SK-N-SH (cell line): Measurements from ENCODE around the gene HLA-DPB1. TPM values are rescaled to one million over a fixed set of nuclear protein-coding genes. Genes with fewer than 3 reads are reported as not detected.

Experiments used
- CTCF ChIA-PET: fragments of 300-600, 350-600 bp; formaldehyde crosslinking; extraction: SDS; loops from one replicate; lab custom pipeline; 2021; lab: Yijun Ruan, JAX
- POLR2A ChIA-PET: fragments of 350-600 bp; sonication (Branson Sonifier 250); formaldehyde crosslinking; extraction: SDS; loops from one replicate; lab custom pipeline; 2020; ENCODE audit warnings: antibody characterized with exemption, inconsistent platforms; lab: Yijun Ruan, JAX
- DNase-seq: peaks from one replicate; pipeline ENCODE4 v3.0.0; 2012
- H2AFZ ChIP-seq: fragments of 200-600 bp; sonication (generic); 2 replicates; pipeline ENCODE4 v1.8.1; 2016; ENCODE audit warnings: antibody characterized with exemption, mild to moderate bottlenecking, low read depth
- H3F3A ChIP-seq: fragments of 200-600 bp; sonication (generic); replicated peaks from 2 replicates; pipeline ENCODE3; 2016; ENCODE audit warnings: antibody characterized with exemption, mild to moderate bottlenecking; ENCODE audit not compliant: insufficient read depth
- H3K27ac ChIP-seq, 2 experiments: fragments of 200-500 bp in 1 of 2; fragments of 200-600 bp in 1 of 2; sonication (Bioruptor generic) in 1 of 2; sonication (generic), shearing (Covaris generic) in 1 of 2; 2 replicates each; pipeline versions ENCODE4 v1.5.1 to v1.6.1; 2014 to 2016; ENCODE audit warnings: low read depth in 2 of 2, inconsistent platforms in 1 of 2, low read length in 1 of 2, mild to moderate bottlenecking in 1 of 2, mixed read lengths in 1 of 2
- H3K27me3 ChIP-seq: fragments of 200-600 bp; sonication (generic), shearing (Covaris generic); 2 replicates; pipeline ENCODE4 v1.6.1; 2016; ENCODE audit warnings: mixed run types; ENCODE audit not compliant: insufficient read depth
- H3K36me3 ChIP-seq, 2 experiments: fragments of 200-500 bp in 1 of 2; fragments of 200-600 bp in 1 of 2; sonication (Bioruptor generic) in 1 of 2; sonication (generic) in 1 of 2; replicated peaks in 1 of 2; 2 replicates each; pipeline versions ENCODE3 to v1.5.1; 2014 to 2016; ENCODE audit warnings: low read length in 1 of 2, mild to moderate bottlenecking in 1 of 2; ENCODE audit not compliant: insufficient read depth in 2 of 2, control insufficient read depth in 1 of 2
- H3K4me1 ChIP-seq, 2 experiments: fragments of 200-500 bp in 1 of 2; fragments of 200-600 bp in 1 of 2; sonication (Bioruptor generic) in 1 of 2; sonication (generic), shearing (Covaris generic) in 1 of 2; 2 replicates each; pipeline versions ENCODE4 v1.5.1 to v1.6.1; 2014 to 2016; ENCODE audit warnings: low read depth in 1 of 2, low read length in 1 of 2, mixed run types in 1 of 2; ENCODE audit not compliant: insufficient read depth in 2 of 2, control insufficient read depth in 1 of 2
- H3K4me2 ChIP-seq: fragments of 200-600 bp; sonication (generic), shearing (Covaris generic); 2 replicates; pipeline ENCODE4 v1.6.1; 2017; ENCODE audit warnings: mixed run types
- H3K4me3 ChIP-seq, 2 experiments: fragments of 200-500 bp in 1 of 2; fragments of 200-600 bp in 1 of 2; sonication (Bioruptor generic) in 1 of 2; sonication (generic), shearing (Covaris generic) in 1 of 2; 2 replicates each; pipeline versions ENCODE4 v1.5.1 to v1.8.1; 2014 to 2016; ENCODE audit warnings: low read depth in 2 of 2, inconsistent platforms in 1 of 2, low read length in 1 of 2, mild to moderate bottlenecking in 1 of 2, mixed read lengths in 1 of 2, moderate library complexity in 1 of 2
- H3K79me2 ChIP-seq: fragments of 200-600 bp; sonication (generic); 2 replicates; pipeline ENCODE4 v1.8.1; 2017; ENCODE audit warnings: mild to moderate bottlenecking; ENCODE audit not compliant: insufficient read depth
- H3K9ac ChIP-seq: fragments of 200-600 bp; sonication (generic); 2 replicates; pipeline ENCODE4 v1.6.1; 2017; ENCODE audit warnings: mixed run types
- H3K9me2 ChIP-seq: fragments of 200-600 bp; sonication (generic); 2 replicates; pipeline ENCODE4 v1.6.1; 2017; ENCODE audit warnings: mixed run types
- H3K9me3 ChIP-seq: fragments of 200-600 bp; sonication (generic); 2 replicates; pipeline ENCODE4 v1.6.1; 2017; ENCODE audit warnings: mixed run types, mild to moderate bottlenecking, moderate library complexity
- H4K20me1 ChIP-seq: fragments of 200-600 bp; sonication (generic); 2 replicates; pipeline ENCODE4 v1.6.1; 2017; ENCODE audit warnings: mild to moderate bottlenecking, mixed run types; ENCODE audit not compliant: insufficient read depth
- ELF1 ChIP-seq: IDR thresholded peaks from 2 replicates; pipeline ENCODE4 v1.4.0; 2012
- EP300 ChIP-seq, 2 experiments: IDR thresholded peaks; 2 replicates each; pipeline versions ENCODE4 v1.4.0 to v1.6.1; 2012; ENCODE audit warnings: borderline replicate concordance in 1 of 2, low read depth in 1 of 2, low read length in 1 of 2
- EZH2phosphoT487 ChIP-seq: fragments of 200-600 bp; sonication (generic); IDR thresholded peaks from 2 replicates; pipeline ENCODE4 v1.6.1; 2017; ENCODE audit warnings: low read depth, mixed run types, mild to moderate bottlenecking, antibody characterized with exemption, moderate library complexity, borderline replicate concordance
- FOSL2 ChIP-seq: IDR thresholded peaks from 2 replicates; pipeline ENCODE4 v1.4.0; 2012; ENCODE audit warnings: low read depth, mild to moderate bottlenecking, moderate library complexity, borderline replicate concordance
- FOXM1 ChIP-seq: IDR thresholded peaks from 2 replicates; pipeline ENCODE4 v1.4.0; 2012; ENCODE audit warnings: low read depth, mild to moderate bottlenecking
- GABPA ChIP-seq: IDR thresholded peaks from 2 replicates; pipeline ENCODE4 v1.4.0; 2012; ENCODE audit warnings: low read depth, mild to moderate bottlenecking
- GATA2 ChIP-seq: sonication (generic); formaldehyde crosslinking; IDR thresholded peaks from 2 replicates; pipeline ENCODE4 v1.5.0; 2020; ENCODE audit warnings: mild to moderate bottlenecking, missing genetic modification reagents
- MEF2A ChIP-seq: IDR thresholded peaks from 2 replicates; pipeline ENCODE4 v1.4.0; 2012; ENCODE audit warnings: low read depth, borderline replicate concordance
- NFIC ChIP-seq: IDR thresholded peaks from 2 replicates; pipeline ENCODE4 v1.4.0; 2012; ENCODE audit warnings: borderline replicate concordance
- RCOR1 ChIP-seq: fragments of 150-350 bp; IDR thresholded peaks from 2 replicates; pipeline ENCODE4 v1.6.1; 2017; ENCODE audit warnings: antibody characterized with exemption, low read length
- RXRA ChIP-seq: IDR thresholded peaks from 2 replicates; pipeline ENCODE4 v1.4.0; 2012; ENCODE audit warnings: low read depth, mild to moderate bottlenecking, borderline replicate concordance
- SIN3A ChIP-seq: IDR thresholded peaks from 2 replicates; pipeline ENCODE4 v1.6.1; 2012; ENCODE audit warnings: low read depth, mild to moderate bottlenecking, low read length, moderate library complexity, borderline replicate concordance
- TAF1 ChIP-seq: IDR thresholded peaks from 2 replicates; pipeline ENCODE4 v1.6.1; 2012; ENCODE audit warnings: low read depth, mild to moderate bottlenecking, low read length, moderate library complexity, borderline replicate concordance
- TCF12 ChIP-seq: IDR thresholded peaks from 2 replicates; pipeline ENCODE4 v1.4.0; 2012
- USF2 ChIP-seq: fragments of 150-350 bp; IDR thresholded peaks from 2 replicates; pipeline ENCODE4 v1.6.1; 2017; ENCODE audit warnings: antibody characterized with exemption, low read length, low read depth, borderline replicate concordance
- YY1 ChIP-seq: IDR thresholded peaks from 2 replicates; pipeline ENCODE4 v1.4.0; 2012; ENCODE audit warnings: low read depth, mild to moderate bottlenecking
- WGBS: methylation state at CpG from one replicate; pipeline ENCODE4 v1.1.6; 2017; ENCODE audit warnings: low lambda C conversion rate; 5-methylcytosine and 5-hydroxymethylcytosine counted together
- polyA plus RNA-seq, 3 experiments: library from polyadenylated mRNA; depleted of rRNA; stranded (reverse); fragments of >200 nt; gene quantifications; 2 replicates each; pipeline ENCODE4 v1.2.3, GENCODE V29; 2012
- TF ChIP-seq, protein P1 (sequence below): IDR thresholded peaks from 2 replicates; pipeline ENCODE4 v1.6.1; 2012; ENCODE audit warnings: mild to moderate bottlenecking, low read depth, low read length, moderate library complexity
- TF ChIP-seq, protein P2 (sequence below): IDR thresholded peaks from 2 replicates; pipeline ENCODE4 v1.4.0; 2012; ENCODE audit warnings: low read depth
- TF ChIP-seq, protein P3 (sequence below): IDR thresholded peaks from 2 replicates; pipeline ENCODE4 v1.4.0; 2012; ENCODE audit warnings: low read depth, borderline replicate concordance

The HLA-DPB1 gene
- polyA plus RNA-seq, 1 of the 3 experiments (the other 2 are of a cell fraction), result 2.0 TPM

DNA sequence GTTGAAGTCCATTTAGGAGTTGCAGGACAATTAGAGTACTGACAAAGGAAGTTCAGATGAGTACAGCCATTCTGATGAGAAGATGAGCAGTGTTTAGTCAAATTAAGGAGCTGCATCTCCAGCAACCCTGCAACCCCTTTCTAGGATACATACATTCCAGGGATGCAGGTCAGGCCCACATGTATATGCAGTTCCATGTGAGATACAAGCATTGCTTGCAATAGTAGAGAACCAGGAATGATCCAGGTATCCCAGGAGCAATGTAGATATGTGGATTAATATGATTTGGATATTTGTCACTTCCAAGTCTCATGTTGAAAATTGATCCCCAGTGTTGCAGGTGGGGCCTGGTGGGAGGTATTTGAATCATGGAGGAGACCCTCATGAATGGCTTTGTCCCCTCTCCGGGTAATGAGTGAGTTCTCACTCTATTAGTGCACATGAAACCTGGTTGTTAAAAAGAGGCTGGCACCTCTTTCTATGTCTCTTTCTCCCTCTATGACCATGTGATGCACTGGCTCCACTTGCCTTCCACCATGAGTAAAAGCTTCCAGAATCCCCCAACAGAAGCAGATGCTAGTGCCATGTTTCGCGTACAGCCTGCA, 8.8 kb upstream of the HLA-DPB1 start:
- POLR2A ChIA-PET, result no interaction called here
- no peak overlapping the region for H3K9ac ChIP-seq
- H3K9me3 ChIP-seq, result no peaks in the 10 kb centered on the region
- no peak for DNase-seq
- WGBS, result 14% methylated on average over 3 of the region's 3 CpGs
- TF ChIP-seq MEF2A (no peak), SIN3A (no peak), FOSL2 (no peak), RCOR1 (no peak), USF2 (no peak), GABPA (no peak)
- TF ChIP-seq, protein P1, sequence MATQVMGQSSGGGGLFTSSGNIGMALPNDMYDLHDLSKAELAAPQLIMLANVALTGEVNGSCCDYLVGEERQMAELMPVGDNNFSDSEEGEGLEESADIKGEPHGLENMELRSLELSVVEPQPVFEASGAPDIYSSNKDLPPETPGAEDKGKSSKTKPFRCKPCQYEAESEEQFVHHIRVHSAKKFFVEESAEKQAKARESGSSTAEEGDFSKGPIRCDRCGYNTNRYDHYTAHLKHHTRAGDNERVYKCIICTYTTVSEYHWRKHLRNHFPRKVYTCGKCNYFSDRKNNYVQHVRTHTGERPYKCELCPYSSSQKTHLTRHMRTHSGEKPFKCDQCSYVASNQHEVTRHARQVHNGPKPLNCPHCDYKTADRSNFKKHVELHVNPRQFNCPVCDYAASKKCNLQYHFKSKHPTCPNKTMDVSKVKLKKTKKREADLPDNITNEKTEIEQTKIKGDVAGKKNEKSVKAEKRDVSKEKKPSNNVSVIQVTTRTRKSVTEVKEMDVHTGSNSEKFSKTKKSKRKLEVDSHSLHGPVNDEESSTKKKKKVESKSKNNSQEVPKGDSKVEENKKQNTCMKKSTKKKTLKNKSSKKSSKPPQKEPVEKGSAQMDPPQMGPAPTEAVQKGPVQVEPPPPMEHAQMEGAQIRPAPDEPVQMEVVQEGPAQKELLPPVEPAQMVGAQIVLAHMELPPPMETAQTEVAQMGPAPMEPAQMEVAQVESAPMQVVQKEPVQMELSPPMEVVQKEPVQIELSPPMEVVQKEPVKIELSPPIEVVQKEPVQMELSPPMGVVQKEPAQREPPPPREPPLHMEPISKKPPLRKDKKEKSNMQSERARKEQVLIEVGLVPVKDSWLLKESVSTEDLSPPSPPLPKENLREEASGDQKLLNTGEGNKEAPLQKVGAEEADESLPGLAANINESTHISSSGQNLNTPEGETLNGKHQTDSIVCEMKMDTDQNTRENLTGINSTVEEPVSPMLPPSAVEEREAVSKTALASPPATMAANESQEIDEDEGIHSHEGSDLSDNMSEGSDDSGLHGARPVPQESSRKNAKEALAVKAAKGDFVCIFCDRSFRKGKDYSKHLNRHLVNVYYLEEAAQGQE, result no peak
- TF ChIP-seq, all 33 proteins: peak for 0
- CTCF ChIA-PET, result interaction anchor here (0.7 kb wide), 1 partner anchor 181 kb away, joined by 3 read pairs; no protein-coding TSS in a partner anchor
- Histone ChIP-seq H3K27me3 (peaks cover 9% of the 10 kb centered on the region), H3K27ac (no peak overlapping the region), H3K36me3 (no peaks in the 10 kb centered on the region), H4K20me1 (no peaks in the 10 kb centered on the region), H3K4me1 (no peaks in the 10 kb centered on the region), H3F3A (peaks cover under 1% of the 10 kb centered on the region), H3K79me2 (no peaks in the 10 kb centered on the region), H3K9me2 (no peaks in the 10 kb centered on the region), H3K4me2 (no peak overlapping the region), H3K4me3 (no peak overlapping the region), H2AFZ (no peak overlapping the region)

DNA sequence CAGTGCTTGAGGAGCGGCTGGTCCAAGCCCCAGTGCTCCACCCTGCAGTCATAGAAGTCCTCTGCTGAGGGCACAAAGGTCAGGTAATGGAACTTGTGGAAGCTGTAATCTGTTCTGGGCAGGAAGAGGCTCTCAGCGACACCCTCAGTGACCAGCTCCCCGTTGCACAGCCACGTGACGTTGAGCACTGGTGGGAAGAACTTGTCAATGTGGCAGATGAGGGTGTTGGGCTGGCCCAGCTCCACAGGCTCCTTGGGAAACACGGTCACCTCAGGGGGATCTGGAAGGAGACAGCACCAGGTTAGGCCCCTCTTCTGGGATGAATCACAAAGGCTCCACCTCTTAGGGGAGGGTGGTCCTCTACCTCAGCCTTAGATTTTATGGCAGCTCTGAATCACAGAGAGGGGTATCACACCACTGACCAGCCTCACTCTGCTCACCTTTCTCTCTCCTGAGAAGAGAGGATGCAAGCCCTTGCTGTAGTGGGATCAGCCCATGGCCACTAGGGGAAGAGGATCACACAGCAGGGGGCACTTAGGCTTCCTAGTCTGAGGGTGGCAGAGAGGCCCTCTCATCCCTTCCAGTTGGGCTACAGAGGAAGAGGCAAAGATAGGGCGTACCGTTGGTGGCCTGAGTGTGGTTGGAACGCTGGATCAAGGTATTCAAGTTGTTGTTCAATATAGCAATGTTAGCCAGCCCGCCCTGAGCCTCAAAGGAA, 6.6 kb upstream of the HLA-DPB1 start:
- WGBS, result 5% methylated on average over 10 of the region's 10 CpGs
- ChIA-PET CTCF (no interaction called here), POLR2A (no interaction called here)
- TF ChIP-seq, protein P2, sequence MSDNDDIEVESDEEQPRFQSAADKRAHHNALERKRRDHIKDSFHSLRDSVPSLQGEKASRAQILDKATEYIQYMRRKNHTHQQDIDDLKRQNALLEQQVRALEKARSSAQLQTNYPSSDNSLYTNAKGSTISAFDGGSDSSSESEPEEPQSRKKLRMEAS, result no peak
- no peak for TF ChIP-seq USF2
- no peak for TF ChIP-seq NFIC
- TF ChIP-seq, protein P3, sequence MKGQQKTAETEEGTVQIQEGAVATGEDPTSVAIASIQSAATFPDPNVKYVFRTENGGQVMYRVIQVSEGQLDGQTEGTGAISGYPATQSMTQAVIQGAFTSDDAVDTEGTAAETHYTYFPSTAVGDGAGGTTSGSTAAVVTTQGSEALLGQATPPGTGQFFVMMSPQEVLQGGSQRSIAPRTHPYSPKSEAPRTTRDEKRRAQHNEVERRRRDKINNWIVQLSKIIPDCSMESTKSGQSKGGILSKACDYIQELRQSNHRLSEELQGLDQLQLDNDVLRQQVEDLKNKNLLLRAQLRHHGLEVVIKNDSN, result no peak
- no peak for TF ChIP-seq RXRA
- TF ChIP-seq TCF12, result no peak
- no peak for TF ChIP-seq EP300 (IDR thresholded peaks at IDR 0.05; ENCODE audit: borderline replicate concordance in 1 of 2, low read depth in 1 of 2, low read length in 1 of 2)
- no peak for TF ChIP-seq YY1
- TF ChIP-seq ELF1, result no peak
- no peak for TF ChIP-seq EZH2phosphoT487
- no peak for TF ChIP-seq FOSL2
- TF ChIP-seq FOXM1, result no peak
- no peak for TF ChIP-seq GATA2 (CRISPR knock-in tag)
- no peak for TF ChIP-seq MEF2A
- no peak for TF ChIP-seq TAF1

More for the DNA sequence above, 6.6 kb upstream of the HLA-DPB1 start:
- Histone ChIP-seq H3K9me3 (no peaks in the 10 kb centered on the region), H3K9ac (no peak overlapping the region), H3K4me1 (peaks cover 0 to 3% of the 10 kb centered on the region in 2 experiments; a peak in 1 of 4 replicates), H3F3A (no peaks in the 10 kb centered on the region), H3K4me2 (no peak overlapping the region), H3K27me3 (peaks cover 14% of the 10 kb centered on the region), H3K79me2 (no peaks in the 10 kb centered on the region), H3K36me3 (no peaks in the 10 kb centered on the region), H3K9me2 (no peaks in the 10 kb centered on the region), H3K4me3 (no peak overlapping the region), H3K27ac (no peak overlapping the region), H4K20me1 (no peaks in the 10 kb centered on the region), H2AFZ (no peak overlapping the region)
- DNase-seq, result no peak
